COLO829 (cell line): ENCODE measurements around the gene EGFL6.

Experiments
- DNase-seq: peaks from one replicate; pipeline ENCODE4 v3.0.0; 2012; ENCODE audit warnings: low spot score

Gene EGFL6, protein sequence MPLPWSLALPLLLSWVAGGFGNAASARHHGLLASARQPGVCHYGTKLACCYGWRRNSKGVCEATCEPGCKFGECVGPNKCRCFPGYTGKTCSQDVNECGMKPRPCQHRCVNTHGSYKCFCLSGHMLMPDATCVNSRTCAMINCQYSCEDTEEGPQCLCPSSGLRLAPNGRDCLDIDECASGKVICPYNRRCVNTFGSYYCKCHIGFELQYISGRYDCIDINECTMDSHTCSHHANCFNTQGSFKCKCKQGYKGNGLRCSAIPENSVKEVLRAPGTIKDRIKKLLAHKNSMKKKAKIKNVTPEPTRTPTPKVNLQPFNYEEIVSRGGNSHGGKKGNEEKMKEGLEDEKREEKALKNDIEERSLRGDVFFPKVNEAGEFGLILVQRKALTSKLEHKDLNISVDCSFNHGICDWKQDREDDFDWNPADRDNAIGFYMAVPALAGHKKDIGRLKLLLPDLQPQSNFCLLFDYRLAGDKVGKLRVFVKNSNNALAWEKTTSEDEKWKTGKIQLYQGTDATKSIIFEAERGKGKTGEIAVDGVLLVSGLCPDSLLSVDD

DNA sequence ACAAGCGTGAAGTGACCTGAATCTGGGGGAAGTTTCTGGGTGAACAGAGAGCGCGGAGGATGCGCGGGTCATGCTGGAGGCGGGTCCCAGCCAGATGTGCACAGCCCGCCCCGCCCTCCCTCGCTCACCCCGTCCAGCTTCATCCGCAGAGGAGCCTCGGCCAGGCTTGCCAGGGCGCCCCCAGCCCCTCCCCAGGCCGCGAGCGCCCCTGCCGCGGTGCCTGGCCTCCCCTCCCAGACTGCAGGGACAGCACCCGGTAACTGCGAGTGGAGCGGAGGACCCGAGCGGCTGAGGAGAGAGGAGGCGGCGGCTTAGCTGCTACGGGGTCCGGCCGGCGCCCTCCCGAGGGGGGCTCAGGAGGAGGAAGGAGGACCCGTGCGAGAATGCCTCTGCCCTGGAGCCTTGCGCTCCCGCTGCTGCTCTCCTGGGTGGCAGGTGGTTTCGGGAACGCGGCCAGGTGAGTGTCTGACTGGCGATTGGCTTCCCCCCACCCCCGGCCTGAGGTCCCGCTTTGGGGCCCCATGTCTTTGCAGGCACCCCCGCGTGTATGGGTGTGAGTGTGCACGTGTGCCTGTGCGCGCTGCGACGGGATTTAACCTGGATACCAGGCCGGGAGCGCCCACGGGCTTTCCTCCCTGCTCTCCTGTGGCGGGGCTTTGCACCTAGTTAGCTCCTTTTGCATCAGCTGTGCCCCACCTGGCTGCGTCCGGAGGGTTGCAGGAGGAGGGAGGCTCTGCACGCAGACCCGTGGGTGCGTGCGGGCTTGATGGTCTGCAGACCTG is at the start of gene EGFL6:
Gene EGFL6 (plus strand): TSS at position 123 of the 782 bp plus-strand sequence. CDS start 261 bp downstream, at position 384.
- no peak for DNase-seq

DNA sequence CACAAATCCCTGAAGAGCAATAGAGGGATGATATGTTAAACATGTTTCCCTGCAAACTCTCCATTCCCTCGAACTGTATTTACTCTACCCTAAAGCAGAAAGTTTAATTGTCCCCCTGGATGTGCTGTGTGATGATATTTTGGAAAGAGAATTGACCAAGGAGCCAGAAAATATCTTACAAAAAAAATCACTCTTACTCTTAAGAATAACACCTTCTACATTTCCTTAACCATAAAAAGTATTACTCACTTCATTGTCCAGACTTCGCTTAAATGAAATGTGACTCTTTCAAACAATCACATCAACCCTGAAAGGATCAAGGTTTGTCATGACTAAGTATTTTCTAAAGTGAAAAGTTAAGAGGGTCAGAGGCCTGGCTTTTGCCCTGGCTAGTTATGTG is 49.0 kb upstream of the EGFL6 start:
- DNase-seq, result no peak

DNA sequence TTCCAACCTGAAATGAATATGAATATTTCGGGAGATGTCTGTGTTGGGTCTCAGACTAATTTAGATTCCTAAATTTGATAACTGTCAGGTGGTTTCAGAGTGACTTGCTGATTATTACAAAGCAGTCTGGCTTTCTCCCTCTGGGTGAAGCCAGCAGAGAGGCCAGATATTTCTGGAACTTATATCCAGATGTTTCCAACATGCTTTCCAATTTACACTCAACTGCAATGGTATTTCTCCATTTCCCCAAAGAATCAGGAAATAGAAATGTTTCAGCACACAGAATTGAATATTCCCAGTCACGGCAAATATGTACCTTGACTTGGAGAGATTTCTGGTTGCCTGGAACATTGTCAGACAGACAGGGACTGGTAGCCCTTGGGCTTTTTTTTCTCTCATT is 48.5 kb upstream of the EGFL6 start:
- no peak for DNase-seq

DNA sequence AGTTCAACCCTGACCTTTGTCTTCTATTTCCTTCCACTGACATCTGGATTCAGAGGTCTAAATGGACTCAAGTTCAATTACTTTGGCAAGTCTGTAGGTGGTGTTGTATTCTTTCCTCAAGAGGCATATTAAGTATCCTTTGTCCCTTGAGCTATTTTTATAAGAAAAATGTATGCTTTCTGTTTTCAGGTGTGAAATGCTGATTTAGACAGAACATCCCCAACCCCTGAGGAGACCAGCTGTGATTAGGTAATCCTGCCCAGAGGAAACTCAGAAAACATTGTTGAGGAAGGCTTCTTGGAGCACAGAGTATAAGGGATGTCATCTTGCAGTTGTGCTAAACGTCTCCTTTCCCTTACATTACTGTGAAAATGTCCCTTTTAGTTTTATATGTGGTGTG is 46.6 kb upstream of the EGFL6 start:
- no peak for DNase-seq

DNA sequence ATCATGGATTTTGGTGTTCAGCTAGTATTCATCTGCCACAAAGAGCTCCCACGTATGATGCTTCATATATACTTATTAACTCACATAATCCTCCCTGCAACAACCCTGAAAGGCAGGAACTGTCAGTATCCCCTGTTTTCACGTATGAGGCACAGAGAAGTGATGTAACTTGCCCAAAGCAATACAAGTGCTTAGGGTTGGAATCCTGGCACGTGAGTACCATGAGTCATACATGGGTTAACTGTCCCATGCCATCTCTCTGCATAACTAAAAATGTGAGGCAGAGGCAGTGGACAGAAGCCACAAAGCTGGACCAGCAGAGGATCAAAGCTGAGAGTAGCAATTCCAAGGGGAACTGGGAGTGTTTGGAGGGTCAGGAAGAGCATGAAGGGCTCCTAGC is 35.7 kb upstream of the EGFL6 start:
- peak; percentile 49 for DNase-seq

DNA sequence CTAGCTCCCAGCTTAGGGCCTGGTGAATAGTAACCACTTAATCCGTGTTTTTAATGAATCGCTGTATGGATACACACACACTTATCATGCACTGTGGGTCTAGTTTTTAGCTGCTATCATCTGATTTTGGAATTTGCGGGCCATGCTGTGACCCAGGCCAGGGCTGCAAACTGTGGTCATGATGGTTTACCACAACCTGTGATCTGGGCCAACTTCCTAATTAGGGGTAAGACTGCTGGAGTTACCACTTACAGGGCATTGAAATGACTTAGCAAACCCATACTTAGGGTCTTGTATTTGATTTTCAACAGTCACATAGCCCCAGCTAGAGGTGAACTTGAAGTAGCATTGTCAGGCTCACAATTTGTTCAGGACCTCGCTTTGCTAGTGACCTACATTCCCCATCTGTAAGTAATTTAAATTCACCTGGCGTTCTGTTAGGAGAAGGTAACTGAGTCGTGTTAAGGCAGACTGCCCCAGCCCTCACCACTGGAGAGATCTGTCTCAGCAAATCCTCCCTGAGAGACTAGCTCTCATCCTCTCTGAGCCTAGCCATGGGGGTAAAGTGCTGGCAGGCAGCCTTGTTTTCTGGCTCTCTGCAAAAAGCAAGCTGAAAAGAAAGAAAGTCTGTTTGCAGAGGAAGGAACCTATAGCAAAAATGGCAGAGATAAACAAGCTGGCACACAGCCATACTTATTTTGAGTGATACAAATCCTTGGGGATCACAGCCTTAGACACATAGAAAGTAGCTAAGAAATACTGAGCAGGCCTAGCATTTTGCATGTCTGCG is 33.8 kb upstream of the EGFL6 start:
- peak; percentile 29 for DNase-seq

DNA sequence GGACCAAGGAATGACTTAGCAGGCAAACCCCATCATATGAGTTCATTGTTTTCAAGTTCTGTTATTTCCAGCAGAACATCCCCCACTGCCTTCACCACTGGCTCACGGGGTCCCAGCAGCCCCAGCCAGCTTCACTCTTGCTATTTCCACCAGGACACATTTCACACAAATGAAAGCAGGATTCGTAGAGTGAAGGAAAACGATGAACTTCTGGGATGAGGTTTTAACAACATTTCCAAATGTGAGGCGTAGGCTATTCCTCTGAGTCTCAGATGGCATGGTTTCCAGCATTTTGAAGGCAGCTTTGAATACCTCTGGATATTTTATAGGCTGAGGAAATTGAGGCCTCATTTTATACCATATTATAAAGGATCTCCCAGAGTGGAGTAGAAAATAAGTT is 32.9 kb upstream of the EGFL6 start:
- DNase-seq, result no peak

DNA sequence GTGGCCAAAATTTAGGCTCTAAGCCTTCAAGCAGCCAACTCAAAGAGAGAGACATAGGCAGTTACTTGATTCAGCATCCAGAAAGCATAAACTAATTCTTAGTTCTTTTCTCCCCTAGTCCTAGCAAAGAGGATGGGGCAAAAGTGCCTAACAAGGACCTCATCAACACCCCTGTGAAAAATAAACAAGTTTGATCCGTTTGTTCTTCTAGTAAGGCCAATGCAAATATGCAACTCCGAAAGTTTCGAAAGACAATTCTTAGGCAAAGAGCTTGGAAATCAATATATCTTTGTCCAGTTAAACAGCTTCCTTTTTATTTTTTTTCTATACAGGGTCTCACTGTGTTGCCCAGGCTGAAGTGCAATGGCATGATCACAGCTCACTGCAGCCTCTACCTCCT is 31.0 kb upstream of the EGFL6 start:
- no peak for DNase-seq

DNA sequence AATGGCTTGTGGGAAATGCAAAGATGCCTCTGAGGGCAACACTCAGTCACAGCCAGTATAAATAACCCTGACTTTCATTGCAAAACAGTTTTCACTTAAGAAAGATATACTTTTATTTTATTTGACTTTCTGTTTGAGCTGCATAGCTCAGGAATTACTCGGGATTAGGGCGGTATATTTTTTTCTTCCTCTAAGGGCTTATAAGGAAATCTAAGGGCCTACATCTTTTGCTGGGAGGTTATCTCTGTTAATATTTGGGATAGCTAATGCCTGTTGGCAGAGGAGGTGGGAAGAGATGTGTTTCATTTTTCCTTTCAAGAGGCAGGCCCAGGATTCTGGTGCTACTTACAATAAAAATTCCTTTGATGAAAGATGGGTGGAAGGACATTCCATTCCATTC is 28.8 kb upstream of the EGFL6 start:
- no peak for DNase-seq

DNA sequence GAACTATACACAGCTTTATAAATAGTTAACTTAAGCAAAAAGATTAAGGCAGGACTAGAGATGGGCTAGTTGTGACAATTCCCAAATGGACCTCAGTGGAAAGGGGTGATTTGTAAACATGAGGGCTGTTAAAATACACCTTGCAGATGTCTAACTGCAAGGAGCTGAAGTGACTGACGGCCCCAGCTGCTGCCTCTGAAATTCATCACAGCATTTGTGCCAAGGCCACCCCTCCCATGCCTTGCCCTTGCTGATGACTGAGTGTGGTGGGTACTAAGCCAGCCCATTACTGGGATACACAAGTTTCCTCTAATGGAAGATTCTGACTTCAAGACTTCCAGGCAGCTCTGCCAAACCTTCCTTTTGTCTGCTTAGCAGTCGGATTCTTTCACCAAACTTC is 23.7 kb upstream of the EGFL6 start:
- no peak for DNase-seq

DNA sequence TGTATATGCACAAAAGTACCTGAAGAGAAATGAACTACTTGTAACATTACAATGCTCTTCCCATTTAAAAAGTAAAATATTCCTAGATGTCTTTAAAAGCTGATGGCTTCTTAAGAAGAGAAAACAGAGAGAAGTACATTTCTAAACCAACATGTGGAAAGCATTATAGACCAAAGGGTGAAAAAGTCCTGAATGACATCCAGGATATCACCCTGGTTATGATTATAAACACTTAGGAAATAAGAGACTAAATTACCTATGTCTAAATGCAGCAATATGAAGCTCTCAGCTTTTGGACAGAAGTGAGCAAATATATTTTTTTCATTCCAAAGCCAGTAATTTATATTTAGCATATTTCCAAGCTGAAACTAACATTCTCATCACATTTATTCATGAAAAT is 21.7 kb upstream of the EGFL6 start:
- no peak for DNase-seq

DNA sequence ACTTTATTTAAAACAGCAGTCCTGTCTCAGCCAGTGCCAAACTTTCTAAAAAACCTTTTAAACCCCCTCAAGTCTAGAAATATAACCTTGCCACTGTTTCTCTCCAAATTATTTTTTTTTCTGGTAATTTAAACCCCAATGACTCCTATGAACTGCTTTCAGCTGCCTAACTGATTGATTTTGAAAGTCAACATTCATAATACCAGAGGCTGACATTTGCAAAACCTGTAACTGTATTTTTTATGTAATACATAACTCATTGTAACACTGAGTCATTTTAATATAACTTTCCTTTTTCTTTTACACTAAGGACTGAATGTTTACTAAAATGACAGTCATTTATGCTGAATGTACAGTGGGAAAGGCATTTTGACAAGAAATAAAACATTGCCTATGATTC is 19.1 kb upstream of the EGFL6 start:
- no peak for DNase-seq

DNA sequence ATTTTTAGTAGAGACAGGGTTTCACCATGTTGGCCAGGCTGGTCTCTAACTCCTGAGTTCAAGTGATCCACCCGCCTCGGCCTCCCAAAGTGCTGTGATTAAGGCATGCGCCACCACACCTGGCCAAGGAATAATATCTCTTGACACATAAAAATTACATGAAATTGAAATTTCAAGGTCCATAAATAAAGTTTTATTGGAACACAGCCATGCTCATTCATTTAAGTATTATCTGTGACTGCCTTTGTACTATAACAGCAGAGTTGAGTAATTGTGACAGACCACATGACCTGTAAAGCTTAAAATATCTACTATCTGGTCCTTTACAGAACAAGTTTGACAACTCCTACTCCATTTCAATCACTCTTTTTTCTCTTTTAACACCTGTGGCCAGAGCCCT is 17.8 kb upstream of the EGFL6 start:
- no peak for DNase-seq

DNA sequence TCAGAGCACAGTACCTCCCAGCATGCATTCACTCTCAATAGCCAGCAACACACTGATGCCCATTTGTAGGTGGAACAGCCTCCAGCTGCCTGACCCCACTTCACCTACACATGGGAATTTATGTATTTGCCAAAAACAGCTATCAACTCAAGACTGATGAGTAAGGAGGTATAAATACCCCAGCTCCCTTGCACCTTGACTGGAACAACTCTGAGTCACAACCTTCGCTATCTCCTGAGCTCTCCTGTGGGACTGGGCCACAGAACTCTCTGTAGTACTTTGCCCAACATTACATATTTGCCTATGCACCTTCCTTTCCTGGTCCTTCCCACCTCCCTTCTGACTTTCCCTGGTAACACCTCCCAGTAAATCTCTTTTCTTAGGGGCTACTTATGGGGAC is 16.5 kb upstream of the EGFL6 start:
- DNase-seq, result no peak

DNA sequence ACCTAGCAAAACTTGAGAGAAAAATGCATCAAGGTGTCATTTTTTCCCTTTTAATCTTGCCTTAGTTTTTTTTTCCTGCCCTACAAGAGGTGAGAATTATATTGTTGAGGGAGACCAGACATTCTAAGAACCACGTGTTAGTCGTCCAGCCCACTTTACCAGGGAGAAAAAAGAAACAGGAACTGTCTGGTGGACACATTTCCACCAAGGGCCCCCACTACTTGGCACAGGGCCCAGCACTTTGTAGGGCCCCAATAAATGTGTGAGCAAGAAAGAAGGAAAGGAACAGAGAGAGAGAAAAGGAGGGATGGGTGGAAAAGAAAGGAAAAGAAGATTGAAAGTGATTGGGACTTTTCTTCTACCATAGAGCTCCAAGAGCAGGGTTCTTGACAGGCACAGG is 3.9 kb upstream of the EGFL6 start:
- DNase-seq, result no peak

DNA sequence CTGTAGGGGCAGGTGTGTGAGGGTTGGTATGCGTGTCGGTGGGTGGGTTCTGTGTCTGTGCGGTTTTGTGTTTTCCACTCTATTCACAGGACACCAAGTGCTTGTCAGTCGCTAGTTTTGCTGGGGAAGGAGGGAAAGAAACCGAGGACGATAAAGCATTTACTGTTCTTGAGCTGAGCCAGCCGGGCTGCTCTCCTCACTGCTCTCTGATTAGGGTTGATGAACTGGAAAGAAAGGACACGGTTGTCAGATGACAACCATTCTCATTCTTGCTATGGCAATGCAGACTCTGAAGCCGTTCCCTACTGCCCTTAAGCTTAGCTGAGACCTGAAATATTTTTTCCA is 832 bp downstream of the EGFL6 start:
- DNase-seq, result no peak

DNA sequence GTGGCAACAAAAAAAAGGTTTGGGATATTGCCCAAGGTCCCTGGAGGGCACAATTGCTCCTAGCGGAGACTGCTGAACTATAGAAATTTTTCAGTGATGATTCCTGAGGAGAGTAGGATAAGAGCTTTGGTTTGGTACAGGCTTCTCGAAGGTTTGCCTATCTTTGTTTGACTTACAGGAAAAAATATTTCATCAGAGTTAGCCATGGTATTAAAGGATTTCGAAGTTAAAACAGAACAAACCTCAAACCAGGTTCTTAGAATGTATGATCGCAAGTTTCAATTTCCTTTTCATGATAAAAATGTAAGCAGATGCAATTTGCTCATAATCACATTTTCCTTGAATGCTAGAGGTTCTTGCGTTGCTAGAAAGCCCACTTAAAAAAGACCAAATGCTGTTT is 1.7 kb downstream of the EGFL6 start:
- DNase-seq, result no peak

DNA sequence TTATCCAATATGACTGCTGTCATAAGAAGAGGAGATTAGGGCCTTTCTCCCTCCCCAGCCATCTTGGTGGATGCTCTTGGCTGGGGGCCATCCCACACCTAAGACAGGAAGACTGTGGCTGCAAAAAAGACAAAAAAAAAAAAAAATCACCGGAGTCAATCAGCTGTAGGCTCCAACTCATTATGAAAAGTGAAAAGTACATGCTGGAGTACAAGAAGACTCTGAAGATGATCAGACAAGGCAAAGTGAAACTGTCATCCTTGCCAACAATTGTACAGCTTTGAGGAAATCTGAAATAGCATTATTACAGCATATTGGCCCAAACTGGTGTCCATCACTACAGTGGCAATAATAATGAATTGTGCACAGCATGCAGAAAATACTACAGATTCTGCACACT is 5.2 kb downstream of the EGFL6 start:
- DNase-seq, result no peak

DNA sequence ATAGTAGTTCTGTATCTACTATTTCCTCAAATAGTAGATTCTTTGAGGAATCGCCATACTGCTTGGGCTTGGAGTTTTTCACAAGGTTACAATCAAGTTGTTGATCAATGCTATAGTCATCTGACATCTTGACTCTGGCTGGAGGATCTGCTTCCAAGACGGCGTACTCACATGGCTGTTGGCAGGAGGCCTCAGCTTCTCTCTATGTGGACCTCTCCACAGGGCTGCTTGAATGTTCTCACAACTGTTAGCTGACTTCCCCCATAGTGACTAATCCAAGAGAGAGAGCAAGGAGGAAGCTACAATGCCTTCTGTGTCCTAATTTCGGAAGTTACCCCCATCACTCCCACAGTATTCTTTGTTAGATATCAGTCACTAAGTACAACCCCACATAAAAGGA is 10.3 kb downstream of the EGFL6 start:
- peak; percentile 8 for DNase-seq

DNA sequence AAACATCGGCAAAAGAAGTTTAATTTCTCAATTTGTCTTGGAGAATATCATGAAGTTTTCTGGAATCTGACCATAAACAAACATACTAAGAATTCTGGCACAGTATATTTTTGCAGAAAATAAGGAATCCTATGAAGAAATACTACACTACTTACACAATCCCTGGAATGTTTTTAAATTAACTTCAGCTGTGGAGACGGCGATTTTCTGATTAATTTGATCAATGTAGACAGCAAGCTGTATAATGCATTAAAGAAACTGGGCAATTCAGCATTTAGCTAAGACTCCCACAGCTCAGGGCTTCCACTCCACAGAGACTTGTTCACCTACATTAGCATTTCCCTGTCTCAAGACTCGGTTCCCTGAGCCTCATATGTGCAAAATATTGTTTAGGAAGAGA is 12.2 kb downstream of the EGFL6 start:
- no peak for DNase-seq

DNA sequence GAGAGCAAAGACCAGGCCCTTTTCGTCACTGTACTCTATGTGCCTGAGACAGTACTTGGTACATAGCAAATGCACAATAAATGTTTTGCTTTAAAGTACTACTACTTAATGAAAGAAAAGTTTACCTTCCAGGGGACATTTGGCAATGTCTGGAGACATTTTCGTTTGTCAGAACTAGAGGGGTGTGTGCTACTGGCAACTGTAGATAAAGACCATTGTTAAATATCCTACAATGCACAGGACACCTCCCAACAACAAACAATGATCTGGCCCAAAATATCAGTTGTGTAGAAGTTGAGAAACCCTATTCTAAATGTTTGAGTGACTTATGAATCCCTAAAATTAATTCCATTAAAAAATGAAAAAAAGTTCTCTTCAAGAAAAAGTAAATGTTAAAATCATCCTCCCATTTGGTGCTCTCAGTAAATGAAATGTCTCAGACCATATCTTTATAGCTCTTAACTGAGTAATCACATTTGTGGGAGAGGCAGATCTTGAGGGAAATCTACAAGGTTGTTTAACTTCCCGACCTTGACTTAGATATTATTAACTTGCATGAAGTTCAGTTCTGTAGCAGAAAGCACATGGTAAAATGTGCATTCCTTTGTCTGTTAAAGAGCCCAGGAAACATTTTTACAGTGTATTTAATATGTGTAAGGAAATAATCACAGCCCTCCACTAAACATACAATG is 18.5 kb downstream of the EGFL6 start:
- DNase-seq, result no peak

DNA sequence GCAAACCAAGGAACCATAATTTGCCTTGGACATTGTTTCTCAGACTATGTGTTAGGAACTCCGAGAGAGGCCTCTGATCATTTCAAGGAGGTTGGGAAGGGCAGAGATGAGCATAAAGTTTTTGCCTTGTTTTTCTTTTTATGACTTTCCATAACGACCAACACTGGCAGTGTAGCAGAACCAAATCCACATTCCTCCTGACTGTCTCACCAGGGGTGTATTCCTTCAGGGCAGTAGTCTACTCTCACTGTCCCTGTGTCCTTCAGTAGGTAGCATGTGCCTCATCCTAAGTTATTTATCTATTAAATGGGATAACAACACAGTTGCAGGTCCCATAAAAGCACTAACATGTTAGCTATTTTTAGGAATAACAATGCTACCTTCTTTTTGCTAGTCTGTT is 20.8 kb downstream of the EGFL6 start:
- DNase-seq, result no peak
